K562 (cell line): Measurements from ENCODE around the gene PIGH. TPM values are rescaled to one million over a fixed set of nuclear protein-coding genes. Genes with fewer than 3 reads are reported as not detected.
A peak's percentile ranks its signal among the peaks of the same experiment; 100 is the strongest.

Experiments
- ATF7 ChIP-seq: fragments of 450-650 bp; IDR thresholded peaks from 2 replicates; pipeline ENCODE4 v1.7.1; 2014; ENCODE audit warnings: mild to moderate bottlenecking, moderate library complexity
- CTBP1 ChIP-seq: fragments of 450-650 bp; IDR thresholded peaks from 2 replicates; pipeline ENCODE4 v1.6.1; 2016; ENCODE audit warnings: borderline replicate concordance
- FOXA3 ChIP-seq, 2 experiments: fragments of 450-650 bp in 1 of 2; sonication (generic) in 1 of 2; formaldehyde crosslinking; IDR thresholded peaks in 1 of 2; conservative IDR thresholded peaks in 1 of 2; 2 replicates each; pipeline versions ENCODE4 v1.4.0 to v1.8.0; 2020 to 2022; ENCODE audit warnings: mild to moderate bottlenecking in 2 of 2, missing genetic modification reagents in 1 of 2
- MTA3 ChIP-seq: fragments of 450-650 bp; formaldehyde crosslinking; IDR thresholded peaks from 2 replicates; pipeline ENCODE4 v1.6.1; 2017; ENCODE audit warnings: mild to moderate bottlenecking, borderline replicate concordance
- NCOA4 ChIP-seq: fragments of 450-650 bp; IDR thresholded peaks from 2 replicates; pipeline ENCODE4 v1.6.1; 2018; ENCODE audit warnings: mild to moderate bottlenecking; ENCODE audit not compliant: partially characterized antibody
- PML ChIP-seq: IDR thresholded peaks from 2 replicates; pipeline ENCODE4 v1.6.1; 2012; ENCODE audit warnings: low read length, inconsistent platforms
- RBFOX2 ChIP-seq: fragments of 200-400 bp; formaldehyde crosslinking; IDR thresholded peaks from 2 replicates; pipeline ENCODE4 v1.6.1; 2017; ENCODE audit warnings: low read depth, mild to moderate bottlenecking, low read length, moderate library complexity
- SMAD4 ChIP-seq: fragments of 250-450 bp; sonication (Bioruptor Pico); conservative IDR thresholded peaks from 2 replicates; pipeline ENCODE4 v1.8.0; 2021; ENCODE audit warnings: inconsistent platforms, mild to moderate bottlenecking, moderate library complexity
- polyA plus RNA-seq, 8 experiments: library from polyadenylated mRNA; depleted of rRNA in 4 of 8; stranded (reverse) in 5 of 8; unstranded in 3 of 8; fragments of >200 nt; fragmentation: Nextera tagmentation in 2 of 8; fragmentation: Illumina TruSeq in 1 of 8; extraction: Ambion mirVana in 2 of 8; extraction: Trizol in 1 of 8; gene quantifications; 2 replicates each; pipeline versions ENCODE4 v1.2.1 to v1.2.3, GENCODE V29; 2011 to 2014; ENCODE audit warnings: inconsistent platforms in 1 of 8, missing spikeins in 1 of 8
- total RNA-seq, 7 experiments: library from RNA; depleted of rRNA in 6 of 7; stranded (reverse); fragments of >200 nt in 6 of 7; fragmentation: Illumina TruSeq in 2 of 7; extraction: Trizol in 2 of 7; gene quantifications; 2 replicates each; pipeline versions ENCODE4 v1.2.1 to v1.2.3, GENCODE V29; 2011 to 2021; ENCODE audit warnings: low replicate concordance in 1 of 7
- TF ChIP-seq, protein P1 (sequence below): fragments of 450-650 bp; IDR thresholded peaks from 2 replicates; pipeline ENCODE4 v1.6.1; 2014; ENCODE audit warnings: low read depth, mild to moderate bottlenecking, moderate library complexity, borderline replicate concordance
- TF ChIP-seq, protein P2 (sequence below), 2 experiments: fragments of 450-650 bp in 1 of 2; sonication (generic) in 1 of 2; formaldehyde crosslinking in 1 of 2; IDR thresholded peaks in 1 of 2; conservative IDR thresholded peaks in 1 of 2; 2 replicates each; pipeline versions ENCODE4 v1.6.1 to v1.8.1; 2016 to 2023; ENCODE audit warnings: mild to moderate bottlenecking in 2 of 2, moderate library complexity in 2 of 2, inconsistent platforms in 1 of 2, missing genetic modification reagents in 1 of 2
- TF ChIP-seq, protein P3 (sequence below): fragments of 250-450 bp; sonication (Bioruptor Pico); IDR thresholded peaks from 2 replicates; pipeline ENCODE4 v1.5.0; 2020; ENCODE audit warnings: mild to moderate bottlenecking
- TF ChIP-seq, protein P4 (sequence below): fragments of 450-650 bp; IDR thresholded peaks from 2 replicates; pipeline ENCODE4 v1.6.1; 2016; ENCODE audit warnings: low read depth, mild to moderate bottlenecking, moderate library complexity
- TF ChIP-seq, protein P5 (sequence below): fragments of 250-450 bp; sonication (Bioruptor Pico); IDR thresholded peaks from 2 replicates; pipeline ENCODE4 v1.5.0; 2021; ENCODE audit warnings: mild to moderate bottlenecking, moderate library complexity
- TF ChIP-seq, protein P6 (sequence below): sonication (generic); formaldehyde crosslinking; IDR thresholded peaks from 2 replicates; pipeline ENCODE4 v1.8.0; 2023; ENCODE audit warnings: mild to moderate bottlenecking, missing genetic modification reagents

The PIGH gene
- total and polyA plus RNA-seq, 9 of the 15 experiments (the other 6 are each of a cell fraction or from before 2014, with no cell fraction given), result 21.1 to 53.4 (median 24.7) TPM

DNA sequence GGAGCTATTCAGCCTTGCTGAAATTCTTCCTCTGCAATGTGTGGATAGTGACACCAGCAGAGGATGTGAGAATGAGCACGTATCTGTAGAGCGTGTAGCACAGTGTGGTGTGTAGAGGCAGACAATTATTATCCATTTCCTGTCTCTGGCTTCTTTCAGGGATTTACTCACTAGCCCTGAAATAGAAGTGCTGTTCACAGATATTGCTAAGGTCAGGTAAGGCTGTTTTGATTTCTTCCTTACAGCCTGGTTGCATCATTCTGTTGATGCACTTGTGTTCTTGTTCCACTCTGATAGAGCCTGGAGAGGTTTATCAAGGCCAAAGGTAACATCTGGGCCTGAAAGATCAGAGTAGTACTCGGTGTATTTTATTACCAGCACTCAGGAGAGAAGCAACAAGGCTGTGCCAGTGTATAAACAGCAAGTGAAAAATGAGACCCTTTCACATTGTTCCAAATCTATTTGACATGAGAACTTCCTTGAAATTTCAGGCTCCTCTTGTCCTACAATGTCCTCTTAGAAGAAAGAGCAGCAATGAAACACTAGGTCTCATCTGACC is 36.4 kb upstream of the PIGH start (continued):
- TF ChIP-seq, protein P1, sequence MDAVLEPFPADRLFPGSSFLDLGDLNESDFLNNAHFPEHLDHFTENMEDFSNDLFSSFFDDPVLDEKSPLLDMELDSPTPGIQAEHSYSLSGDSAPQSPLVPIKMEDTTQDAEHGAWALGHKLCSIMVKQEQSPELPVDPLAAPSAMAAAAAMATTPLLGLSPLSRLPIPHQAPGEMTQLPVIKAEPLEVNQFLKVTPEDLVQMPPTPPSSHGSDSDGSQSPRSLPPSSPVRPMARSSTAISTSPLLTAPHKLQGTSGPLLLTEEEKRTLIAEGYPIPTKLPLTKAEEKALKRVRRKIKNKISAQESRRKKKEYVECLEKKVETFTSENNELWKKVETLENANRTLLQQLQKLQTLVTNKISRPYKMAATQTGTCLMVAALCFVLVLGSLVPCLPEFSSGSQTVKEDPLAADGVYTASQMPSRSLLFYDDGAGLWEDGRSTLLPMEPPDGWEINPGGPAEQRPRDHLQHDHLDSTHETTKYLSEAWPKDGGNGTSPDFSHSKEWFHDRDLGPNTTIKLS, result 0 out of 2 replicates have a peak, but pooled peaks have one; percentile 36
- TF ChIP-seq PML (peak; percentile 97), NCOA4 (peak; percentile 22), FOXA3 (CRISPR knock-in tag; conservative IDR thresholded peaks at IDR 0.05 in 1 of 2, IDR thresholded peaks at IDR 0.05 in 1 of 2) (peak in 1 of 2 experiments; percentile 42; a peak in 1 of 4 replicates), MTA3 (peak; percentile 80; the same call in 1 of the 2 replicates), RBFOX2 (0 out of 2 replicates have a peak, but pooled peaks have one; percentile 16), SMAD4 (CRISPR knock-in tag) (peak; percentile 97), CTBP1 (peak; percentile 93), ATF7 (peak; percentile 97)
- TF ChIP-seq, protein P2, sequence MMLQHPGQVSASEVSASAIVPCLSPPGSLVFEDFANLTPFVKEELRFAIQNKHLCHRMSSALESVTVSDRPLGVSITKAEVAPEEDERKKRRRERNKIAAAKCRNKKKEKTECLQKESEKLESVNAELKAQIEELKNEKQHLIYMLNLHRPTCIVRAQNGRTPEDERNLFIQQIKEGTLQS (IDR thresholded peaks at IDR 0.05), result peak; percentile 99
- TF ChIP-seq, protein P2 (CRISPR knock-in tag; conservative IDR thresholded peaks at IDR 0.05), result peak; percentile 97
- TF ChIP-seq, protein P3, sequence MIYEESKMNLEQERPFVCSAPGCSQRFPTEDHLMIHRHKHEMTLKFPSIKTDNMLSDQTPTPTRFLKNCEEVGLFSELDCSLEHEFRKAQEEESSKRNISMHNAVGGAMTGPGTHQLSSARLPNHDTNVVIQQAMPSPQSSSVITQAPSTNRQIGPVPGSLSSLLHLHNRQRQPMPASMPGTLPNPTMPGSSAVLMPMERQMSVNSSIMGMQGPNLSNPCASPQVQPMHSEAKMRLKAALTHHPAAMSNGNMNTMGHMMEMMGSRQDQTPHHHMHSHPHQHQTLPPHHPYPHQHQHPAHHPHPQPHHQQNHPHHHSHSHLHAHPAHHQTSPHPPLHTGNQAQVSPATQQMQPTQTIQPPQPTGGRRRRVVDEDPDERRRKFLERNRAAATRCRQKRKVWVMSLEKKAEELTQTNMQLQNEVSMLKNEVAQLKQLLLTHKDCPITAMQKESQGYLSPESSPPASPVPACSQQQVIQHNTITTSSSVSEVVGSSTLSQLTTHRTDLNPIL (CRISPR knock-in tag), result no peak
- TF ChIP-seq, protein P4, sequence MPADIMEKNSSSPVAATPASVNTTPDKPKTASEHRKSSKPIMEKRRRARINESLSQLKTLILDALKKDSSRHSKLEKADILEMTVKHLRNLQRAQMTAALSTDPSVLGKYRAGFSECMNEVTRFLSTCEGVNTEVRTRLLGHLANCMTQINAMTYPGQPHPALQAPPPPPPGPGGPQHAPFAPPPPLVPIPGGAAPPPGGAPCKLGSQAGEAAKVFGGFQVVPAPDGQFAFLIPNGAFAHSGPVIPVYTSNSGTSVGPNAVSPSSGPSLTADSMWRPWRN, result peak; percentile 14
- TF ChIP-seq, protein P5, sequence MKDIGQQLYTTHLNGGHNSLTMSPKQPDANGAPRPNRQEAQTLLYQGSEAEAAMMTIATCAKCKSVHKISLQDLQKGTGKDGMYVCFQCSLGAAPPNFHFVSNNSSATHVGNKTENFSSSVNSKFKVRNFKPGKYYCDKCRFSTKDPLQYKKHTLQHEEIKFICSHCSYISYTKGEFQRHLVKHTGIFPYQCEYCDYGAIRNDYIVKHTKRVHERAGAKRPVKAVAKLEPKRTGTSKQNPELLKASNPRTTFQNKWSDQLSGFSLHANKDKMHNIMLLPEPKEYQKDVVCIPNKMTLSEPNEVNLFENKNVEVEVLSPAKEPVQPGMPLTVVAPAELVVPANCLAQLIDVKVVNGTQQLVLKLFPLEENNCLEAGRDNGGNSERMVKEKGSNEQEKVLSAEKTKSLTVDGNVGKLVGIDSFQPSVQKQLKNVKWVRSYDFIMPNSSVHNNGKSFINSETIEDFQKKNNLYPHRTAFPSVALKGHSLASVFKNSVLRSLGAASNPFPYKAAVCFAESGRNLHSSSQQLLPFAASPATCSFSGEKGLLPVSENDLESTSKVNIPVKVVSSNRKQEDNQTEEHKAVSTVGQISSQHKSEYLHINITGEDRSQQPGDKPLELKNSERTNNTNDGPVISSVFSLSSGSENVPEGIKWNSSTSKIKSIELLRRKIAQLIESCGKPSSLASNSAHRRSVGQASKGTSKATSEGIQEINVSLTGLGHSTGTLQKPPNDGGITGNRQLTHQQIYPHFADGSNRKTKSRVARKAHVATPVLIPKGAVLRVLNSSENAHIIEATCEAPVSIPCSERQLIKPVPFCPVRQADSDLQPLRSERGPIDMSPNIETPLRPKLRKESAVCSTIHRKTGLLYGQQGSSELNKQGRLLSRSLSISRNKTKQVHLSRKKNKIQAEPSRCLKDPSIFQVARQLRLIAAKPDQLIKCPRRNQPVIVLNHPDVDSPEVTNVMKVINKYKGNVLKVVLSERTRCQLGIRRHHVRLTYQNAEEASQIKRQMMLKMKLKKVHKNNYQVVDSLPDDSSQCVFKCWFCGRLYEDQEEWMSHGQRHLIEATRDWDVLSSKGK, result no peak
- TF ChIP-seq, protein P6, sequence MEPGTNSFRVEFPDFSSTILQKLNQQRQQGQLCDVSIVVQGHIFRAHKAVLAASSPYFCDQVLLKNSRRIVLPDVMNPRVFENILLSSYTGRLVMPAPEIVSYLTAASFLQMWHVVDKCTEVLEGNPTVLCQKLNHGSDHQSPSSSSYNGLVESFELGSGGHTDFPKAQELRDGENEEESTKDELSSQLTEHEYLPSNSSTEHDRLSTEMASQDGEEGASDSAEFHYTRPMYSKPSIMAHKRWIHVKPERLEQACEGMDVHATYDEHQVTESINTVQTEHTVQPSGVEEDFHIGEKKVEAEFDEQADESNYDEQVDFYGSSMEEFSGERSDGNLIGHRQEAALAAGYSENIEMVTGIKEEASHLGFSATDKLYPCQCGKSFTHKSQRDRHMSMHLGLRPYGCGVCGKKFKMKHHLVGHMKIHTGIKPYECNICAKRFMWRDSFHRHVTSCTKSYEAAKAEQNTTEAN, result peak; percentile 60; the same call in 1 of the 2 replicates
